Skin of body (tissue), 2 donors: Measurements from ENCODE around the gene PNMA1. TPM values are rescaled to one million over a fixed set of nuclear protein-coding genes. Genes with fewer than 3 reads are reported as not detected.
A peak's percentile ranks its signal among the peaks of the same experiment; 100 is the strongest.

Source experiments
- DNase-seq: peaks from one replicate; lab custom pipeline; 2025; lab: John Stamatoyannopoulos, UW
- total RNA-seq: library from RNA; depleted of rRNA; stranded (reverse); fragments of >200 nt; gene quantifications from one replicate; pipeline ENCODE4 v1.2.3, GENCODE V29; 2014

PNMA1 gene
- total RNA-seq, 1 donor from 2014 or later = 15.7 TPM

DNA sequence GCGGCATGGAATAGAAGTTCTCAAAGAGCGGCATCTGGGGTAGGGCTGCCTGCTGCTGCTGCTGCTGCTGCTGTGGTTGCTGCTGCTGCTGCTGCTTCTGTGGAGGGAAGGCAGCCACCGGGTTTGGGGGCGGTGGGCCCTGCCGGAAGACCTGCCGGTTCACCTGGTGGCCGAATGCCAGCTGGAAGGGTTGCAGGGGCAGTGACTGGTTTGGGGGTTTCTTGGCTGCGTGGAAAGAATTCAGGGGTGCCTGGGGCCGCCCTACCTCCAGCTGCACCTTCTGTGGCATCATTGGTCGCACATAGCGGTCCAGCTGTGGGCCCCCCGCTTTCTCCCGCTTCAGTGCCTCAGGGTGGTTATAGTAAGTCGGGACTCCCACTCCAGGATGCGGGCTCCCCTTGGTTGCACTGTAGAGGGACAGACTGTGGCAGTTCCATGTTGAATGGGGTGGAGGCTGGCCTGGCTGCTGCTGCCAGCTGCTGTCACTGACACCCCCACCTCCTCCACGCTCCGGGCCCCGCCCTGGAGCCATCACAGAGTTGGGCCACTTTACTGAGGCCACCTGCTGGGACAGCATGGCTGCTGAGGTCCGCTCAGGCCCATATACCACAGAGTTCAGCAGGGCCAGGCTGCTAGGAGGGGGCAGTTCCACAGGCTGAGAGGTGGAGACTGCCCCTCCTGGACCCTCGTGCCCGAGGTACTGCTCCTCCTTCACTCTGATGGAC, 25.2 kb upstream of the PNMA1 start:
- DNase-seq = no peak

DNA sequence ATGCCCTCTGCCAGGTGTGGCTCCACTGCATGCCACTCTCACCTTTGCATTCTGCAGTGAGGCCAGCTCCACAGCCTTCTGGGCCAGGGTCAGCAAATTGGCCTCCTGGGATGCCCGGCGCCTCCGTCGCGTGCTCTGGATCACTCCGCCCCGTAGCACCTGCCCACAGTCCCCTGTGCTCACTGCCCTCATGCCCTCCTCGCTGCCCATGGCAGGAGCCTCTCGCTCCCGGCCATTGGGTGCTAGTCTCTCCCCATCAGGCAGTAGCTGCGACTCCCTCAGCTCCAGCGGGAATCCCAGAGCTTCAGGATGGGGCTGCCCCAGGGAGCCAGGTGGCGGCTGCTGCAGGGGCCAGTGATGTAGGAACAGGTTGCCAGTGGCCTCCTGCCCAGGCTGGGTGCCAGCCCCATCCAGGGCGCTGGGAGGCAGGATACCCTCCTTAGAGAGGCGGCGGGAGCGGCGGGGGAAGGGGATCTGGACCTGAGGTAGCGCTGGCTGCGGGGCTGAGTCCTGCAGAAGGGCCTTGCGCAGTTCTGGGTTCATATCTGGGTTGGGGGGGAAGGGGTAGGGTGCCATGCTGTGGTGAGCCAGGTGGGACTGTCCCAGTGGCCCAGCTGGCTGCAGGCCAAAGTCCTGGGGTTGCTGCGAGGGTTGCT, 24.5 kb upstream of the PNMA1 start:
- DNase-seq = no peak

DNA sequence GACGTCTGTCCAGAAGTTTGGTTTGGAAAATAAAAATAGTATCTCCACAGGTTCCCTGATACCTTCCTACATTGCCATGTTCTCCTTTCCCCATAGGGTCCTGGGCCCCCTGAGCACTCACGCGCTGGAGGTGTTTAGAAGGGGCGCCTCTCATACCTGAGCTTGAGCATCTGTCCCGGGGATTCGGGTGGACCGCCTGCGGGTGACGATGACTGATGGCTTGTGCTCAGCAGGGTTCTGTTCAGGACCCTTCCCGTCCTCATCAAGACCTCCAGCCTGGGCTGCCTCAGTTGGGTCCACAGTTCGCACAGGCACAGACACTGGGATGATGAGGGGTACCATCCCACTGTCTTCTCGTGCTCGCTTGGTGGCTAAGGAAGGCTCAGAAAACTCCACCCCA, 22.7 kb upstream of the PNMA1 start:
- DNase-seq = no peak

DNA sequence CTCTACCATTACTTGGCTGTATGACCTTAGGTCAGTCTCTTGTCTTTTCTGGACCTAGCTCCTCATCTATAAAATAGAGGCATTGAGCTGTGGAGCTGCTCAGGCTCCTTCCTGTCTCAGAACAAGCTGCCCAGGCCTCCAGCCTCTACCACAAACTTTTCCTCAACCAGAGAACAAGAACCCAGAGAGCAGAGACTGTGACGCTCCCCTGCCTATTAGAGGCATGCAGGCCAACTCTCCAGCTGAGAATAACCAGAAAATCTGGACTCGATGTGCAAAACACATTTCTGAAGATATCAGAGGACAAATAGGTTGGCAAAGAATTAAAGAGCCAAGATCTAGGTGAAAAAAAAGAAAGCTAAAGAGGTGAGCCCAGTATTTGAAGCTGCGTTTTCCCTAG, 17.8 kb upstream of the PNMA1 start:
- DNase-seq = no peak

GRCh38 chr14:73731111-73731510, 16.9 kb upstream of the PNMA1 start:
- DNase-seq = no peak

DNA sequence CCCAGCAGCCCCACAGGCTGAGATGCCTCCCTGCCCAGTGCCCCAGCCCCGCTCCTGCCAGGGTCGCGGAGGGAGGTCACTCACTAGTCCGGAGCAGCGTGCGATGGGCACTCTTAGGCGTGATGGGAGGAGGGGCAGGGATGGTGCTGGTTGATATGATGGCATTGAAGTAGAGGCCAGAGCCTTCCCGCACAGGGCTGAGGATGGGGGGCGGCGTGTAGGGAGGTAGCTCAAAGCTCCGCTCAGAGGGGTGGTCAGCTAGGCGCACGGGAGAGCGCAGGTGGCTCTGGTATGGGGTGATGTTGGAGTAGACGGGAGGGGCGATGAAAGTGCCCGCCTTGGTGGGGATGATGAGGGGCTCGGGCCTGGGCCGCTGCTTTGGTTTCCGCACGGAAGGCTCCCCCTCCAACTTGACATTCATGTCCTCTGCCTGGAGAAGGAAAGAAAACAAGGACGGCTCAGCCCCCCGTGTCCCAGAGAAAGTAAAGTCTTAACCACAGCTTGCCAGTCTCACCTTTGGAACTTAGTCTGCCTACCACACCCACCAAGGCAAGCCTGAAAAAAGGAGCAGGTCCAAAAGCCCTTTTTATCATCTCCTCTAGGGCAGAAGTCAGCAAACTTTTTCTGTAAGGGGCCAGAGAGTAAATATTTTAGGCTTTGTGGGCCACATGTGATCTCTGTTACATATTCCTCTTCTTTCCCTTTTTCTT, 15.5 kb upstream of the PNMA1 start:
- no peak for DNase-seq

DNA sequence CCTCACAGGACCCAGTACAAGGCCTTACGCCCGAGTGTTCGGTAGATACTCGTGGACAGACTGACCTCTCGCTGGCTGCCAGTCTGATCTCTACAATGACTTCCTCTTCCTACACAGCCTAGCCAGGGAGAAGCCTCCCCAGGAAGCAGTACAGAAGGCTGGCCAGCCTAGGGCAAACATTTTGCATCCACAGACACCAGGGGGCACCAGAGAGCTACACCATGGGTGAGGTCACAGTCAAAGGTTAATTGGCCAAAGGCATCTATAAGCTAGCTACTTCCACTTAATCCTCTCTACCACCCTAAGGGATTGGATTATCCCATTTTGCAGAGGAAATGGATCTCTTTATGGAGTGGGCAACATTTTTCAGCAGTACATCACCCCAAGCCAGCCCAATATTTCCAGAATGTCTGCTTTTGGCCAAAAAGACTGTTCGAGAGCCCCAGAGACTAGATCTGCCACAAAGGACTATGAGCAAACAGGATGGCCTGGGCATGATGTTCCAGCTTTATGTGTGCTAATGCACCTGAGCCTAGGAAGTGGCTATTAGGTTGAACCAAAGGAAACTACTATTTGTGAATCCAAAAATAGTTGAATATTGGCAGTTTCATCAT, 14.6 kb upstream of the PNMA1 start:
- peak; percentile 64 for DNase-seq

DNA sequence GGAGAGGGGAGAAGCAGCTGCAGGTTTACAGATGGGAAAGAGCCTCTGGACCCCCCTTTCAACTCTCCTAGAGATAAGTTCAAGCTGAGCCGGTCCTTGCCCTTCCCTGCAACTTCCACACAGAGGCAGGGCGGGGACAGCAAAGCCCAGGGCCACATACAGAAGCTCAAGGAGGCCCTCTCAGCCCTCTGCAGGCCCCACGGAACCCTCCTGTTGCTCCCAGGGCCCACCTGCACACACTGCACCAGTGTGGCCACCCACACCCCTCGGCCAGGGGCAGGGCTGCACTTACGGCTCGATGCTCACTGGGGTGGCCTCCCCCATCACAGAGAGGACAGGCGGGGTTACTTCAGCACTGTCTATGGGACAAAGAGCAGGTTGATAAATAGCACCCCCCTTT, 13.0 kb upstream of the PNMA1 start:
- DNase-seq = no peak

DNA sequence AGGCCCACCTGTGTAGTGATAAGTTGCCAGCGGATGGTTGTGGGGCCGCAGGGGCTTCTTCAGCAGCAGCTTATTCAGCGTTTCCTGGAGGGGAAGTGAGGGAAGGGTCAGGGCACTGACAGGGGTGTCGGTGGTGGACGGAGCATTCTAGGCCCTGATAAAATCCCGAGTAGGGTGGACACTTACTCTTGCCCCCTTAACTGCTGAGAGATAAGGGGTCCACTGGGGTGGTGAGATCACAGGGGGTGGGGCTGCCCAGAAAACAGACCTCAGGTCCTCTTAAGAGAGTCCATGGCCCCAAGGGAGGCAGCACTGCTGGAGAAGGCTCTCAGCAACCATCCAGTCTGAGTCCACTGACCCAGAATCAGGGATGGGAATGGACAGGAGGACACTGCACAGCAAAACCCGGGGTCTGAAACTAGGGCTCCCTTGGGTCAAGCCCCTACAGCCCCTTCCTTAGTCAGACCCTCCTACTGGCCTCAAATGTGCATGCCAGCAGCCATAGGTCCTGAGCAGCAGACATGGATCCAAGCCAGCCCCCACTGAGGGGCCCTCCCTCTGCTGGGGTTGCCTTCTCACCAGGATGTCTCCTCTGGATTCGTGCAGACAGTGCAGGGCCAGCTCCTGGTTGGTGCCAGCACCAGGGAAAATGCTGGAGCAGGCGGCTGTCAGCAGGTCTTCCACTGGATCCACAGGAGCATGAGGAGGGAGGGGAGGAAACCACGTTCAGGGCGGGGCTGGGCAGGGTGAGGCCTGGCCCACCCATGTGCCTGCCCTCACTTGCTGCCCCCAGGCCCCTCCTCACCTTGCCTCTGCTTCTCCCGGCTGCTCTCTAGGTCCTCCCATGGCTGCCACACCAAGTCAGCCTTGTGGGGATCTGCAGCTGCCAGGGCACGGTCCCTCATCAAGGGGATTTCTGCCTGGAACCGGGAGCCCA, 12.1 kb upstream of the PNMA1 start:
- DNase-seq = no peak

DNA sequence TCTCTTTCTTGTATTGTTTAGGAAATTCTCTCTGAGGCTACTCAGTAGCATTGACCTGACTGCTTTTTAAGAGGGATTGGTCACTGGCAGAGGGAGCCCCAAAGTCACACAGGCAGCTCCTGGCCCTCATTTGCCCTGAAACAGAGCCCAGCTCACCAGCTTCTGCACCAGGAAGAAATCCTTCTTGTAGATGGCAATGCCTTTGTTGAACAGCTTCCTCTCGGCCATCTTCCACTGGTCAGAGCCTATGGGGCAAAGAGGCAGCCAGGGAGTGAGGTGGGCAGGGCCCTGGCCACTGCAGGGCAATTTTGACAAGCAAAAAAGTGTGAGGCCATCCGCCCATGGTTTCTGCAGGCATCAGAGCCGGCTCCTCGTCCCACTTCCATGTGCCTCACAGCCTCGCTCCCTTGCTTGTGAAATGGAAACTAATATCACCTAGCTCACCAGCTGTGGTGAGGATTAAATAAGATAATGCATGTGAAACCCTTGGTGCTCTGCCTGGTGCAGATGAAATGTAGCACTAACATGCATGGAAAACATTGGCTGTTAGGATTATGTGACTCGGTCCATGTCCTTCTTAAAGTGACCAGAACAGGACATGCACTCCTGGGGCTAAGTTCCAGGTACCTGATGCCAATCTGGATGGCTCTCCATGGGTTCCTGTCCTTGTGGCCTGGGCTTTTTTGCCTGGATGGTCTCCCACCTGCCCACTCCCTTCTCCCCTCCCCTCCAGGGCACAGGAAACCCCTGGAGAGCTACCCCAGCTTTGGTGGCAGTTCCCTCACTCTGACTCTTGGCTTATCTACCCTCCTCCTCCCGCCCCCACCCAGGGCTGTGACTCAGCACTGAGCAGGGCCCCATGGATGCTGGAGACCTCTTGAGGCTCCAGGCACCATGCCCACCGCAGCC, 11.2 kb upstream of the PNMA1 start:
- no peak for DNase-seq

DNA sequence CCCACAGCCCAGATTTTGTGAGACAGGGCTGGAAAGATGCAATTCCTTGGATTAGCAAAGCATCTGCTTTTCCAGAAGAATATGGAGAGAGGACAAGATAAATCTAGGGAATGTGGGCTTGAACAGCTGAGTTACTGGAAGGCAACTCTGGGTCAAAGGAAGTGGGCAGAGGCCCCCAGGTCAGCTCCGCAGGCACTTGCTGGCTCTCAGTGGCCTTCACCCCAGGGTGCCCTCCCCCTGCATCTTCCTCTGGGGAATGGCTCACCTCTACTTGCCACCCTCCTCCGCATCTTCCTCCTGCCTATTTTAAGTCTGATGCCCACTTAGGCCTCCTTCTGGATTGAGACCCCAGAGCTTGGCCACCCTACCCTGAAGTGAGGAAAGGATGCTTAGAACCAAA, 10.5 kb upstream of the PNMA1 start:
- DNase-seq = no peak

GRCh38 chr14:73723797-73724661, 9.8 kb upstream of the PNMA1 start:
- DNase-seq = peak; percentile 51

GRCh38 chr14:73723406-73723796, 9.2 kb upstream of the PNMA1 start:
- DNase-seq = no peak

DNA sequence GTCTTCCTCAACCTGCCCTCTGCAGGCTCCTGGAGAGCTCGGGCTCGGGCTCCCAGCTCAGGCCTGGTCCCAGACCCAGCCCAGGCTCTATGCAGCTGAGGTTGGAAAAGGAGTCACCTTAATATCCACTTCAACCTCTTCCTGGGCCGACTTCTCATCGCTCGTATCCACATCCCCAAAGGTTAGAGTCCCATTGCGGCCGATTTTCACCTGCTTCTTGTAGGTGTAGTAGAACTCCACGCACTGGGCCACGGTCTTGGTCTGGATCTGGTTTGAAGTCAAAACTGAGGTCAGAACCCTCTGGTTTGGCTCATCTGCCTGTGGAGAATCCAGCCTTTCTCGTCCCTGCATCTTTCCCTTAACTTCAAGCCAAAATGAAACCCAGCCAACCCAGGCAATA, 8.4 kb upstream of the PNMA1 start:
- no peak for DNase-seq

- no peak for DNase-seq
Measured at GRCh38 chr14:73721101-73721821, 7.1 kb upstream of the PNMA1 start.

GRCh38 chr14:73720636-73721035, 6.5 kb upstream of the PNMA1 start:
- no peak for DNase-seq

DNA sequence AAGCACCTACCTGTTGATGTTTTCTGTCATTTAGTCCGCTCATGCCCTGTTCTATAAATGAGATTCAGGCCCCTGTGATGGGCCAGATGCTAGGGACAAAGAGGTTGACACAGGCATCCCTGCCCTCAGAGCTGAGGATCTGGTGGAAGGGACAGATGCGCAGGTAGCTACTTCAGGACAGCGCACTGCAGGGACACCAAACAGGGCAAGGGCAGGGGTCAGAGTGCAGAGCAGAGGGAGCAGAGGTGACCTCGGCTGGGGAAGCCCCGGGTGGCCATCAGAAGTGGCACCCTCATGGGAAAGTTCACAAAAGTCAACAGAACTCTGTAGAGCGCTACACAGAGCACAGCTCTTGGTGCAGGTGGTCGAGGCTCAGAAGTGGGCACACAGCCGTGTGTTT, 5.6 kb upstream of the PNMA1 start:
- no peak for DNase-seq

- DNase-seq = no peak
Measured at GRCh38 chr14:73719361-73719760, 5.2 kb upstream of the PNMA1 start.
